ENCODE results near the gene KBTBD4. TPM values are rescaled to one million over a fixed set of nuclear protein-coding genes. Genes with fewer than 3 reads are reported as not detected.

Gene KBTBD4
- total RNA-seq, 1 experiment from 2014 or later, result 12.3 TPM

- no peak for ATAC-seq
Measured at GRCh38 chr11:47587723-47588326, 9.1 kb upstream of the KBTBD4 start.

DNA sequence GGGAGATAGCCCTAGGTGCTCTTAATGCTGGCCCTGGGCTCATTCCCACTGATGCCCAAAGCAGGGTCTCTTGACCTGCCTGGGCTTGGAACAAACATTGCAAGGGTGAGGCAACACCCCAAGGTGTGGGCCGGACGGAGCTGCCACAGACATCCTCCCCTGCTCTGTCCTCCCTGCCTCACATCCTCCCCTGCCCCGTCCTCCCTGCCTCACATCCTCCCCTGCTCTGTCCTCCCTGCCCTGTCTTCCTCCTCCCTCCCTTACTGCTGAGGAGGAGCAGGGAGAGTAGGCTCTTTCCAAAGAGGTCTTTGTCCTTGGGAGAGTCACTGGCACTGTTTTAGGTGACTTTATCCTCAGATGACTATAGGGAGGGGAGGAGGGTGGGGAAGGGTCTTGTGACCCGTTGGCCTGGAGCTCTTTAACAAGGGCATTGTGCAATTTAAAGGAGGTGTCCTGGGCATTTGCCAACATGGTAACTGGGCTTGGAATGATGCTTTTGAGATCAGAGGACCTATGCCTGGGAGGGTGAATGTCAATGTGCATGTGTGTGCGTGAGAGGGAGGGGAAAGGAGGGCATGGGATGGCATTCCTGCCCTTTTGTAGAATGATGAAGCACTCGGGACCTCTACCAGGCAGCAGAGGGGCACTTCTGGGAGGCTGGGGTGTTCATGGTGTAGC lies 8.4 kb upstream of the KBTBD4 start:
- no peak for TF ChIP-seq ZNF263 (CRISPR knock-in tag; IDR thresholded peaks at IDR 0.05; ENCODE audit: low read depth)
- TF ChIP-seq ZNF281 (CRISPR knock-in tag; IDR thresholded peaks at IDR 0.05), result no peak
- TF ChIP-seq ZNF121 (CRISPR knock-in tag; IDR thresholded peaks at IDR 0.05), result no peak
- TF ChIP-seq, protein P1, sequence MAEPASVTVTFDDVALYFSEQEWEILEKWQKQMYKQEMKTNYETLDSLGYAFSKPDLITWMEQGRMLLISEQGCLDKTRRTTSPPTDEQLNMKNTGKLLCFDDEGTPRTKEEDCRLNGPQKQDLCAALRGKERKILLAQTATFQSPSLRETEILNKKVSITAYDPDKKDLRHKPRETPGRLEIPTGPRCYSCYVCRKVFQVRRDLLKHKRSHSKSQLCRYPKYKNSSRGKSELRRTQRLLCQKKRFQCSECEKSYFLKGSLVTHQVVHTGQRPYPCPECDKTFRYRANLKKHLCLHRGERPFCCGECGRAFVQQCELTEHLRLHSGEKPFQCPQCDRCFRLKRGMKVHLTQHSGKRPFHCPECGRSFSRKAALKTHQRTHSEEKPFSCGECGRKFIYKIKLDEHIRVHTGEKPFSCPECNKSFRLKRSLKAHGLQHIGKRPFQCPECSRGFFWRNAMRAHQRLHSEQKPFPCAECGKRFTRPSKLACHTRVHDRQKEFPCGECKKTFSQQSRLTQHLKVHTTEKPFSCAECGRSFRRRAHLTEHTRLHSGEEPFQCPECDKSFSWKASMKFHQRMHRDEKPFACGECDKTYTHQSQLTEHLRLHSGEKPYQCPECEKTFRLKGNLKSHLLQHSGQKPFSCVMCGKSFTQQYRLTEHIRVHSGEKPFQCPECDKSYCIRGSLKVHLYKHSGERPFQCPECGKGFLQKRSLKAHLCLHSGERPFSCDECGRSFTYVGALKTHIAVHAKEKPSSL (CRISPR knock-in tag; conservative IDR thresholded peaks at IDR 0.05), result no peak
- TF ChIP-seq MYBL2 (CRISPR knock-in tag; IDR thresholded peaks at IDR 0.05), result no peak
- TF ChIP-seq MXD4 (CRISPR knock-in tag; IDR thresholded peaks at IDR 0.05; ENCODE audit: borderline replicate concordance), result no peak
- no peak for TF ChIP-seq FOXP4 (CRISPR knock-in tag; IDR thresholded peaks at IDR 0.05)
- TF ChIP-seq, protein P2, sequence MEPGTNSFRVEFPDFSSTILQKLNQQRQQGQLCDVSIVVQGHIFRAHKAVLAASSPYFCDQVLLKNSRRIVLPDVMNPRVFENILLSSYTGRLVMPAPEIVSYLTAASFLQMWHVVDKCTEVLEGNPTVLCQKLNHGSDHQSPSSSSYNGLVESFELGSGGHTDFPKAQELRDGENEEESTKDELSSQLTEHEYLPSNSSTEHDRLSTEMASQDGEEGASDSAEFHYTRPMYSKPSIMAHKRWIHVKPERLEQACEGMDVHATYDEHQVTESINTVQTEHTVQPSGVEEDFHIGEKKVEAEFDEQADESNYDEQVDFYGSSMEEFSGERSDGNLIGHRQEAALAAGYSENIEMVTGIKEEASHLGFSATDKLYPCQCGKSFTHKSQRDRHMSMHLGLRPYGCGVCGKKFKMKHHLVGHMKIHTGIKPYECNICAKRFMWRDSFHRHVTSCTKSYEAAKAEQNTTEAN (CRISPR knock-in tag; IDR thresholded peaks at IDR 0.05), result no peak
- no peak for TF ChIP-seq SMAD4 (CRISPR knock-in tag; IDR thresholded peaks at IDR 0.05)
- TF ChIP-seq SOX15 (CRISPR knock-in tag; IDR thresholded peaks at IDR 0.05), result no peak
- ATAC-seq, result no peak
- peaks cover 29% of the 10 kb centered on the region for H3K27me3 Mint-ChIP-seq (ENCODE audit: low read depth)
- ChIA-PET CTCF (interaction anchor here (0.5 to 1.0 kb wide), 2 partner anchors 34 to 45 kb away, joined by 4 to 6 read pairs; no protein-coding TSS in a partner anchor), POLR2A (no interaction called here)
- H3K27ac Mint-ChIP-seq, result no peak overlapping the region; the same call in 1 of the 2 replicates
- H3K4me3 Mint-ChIP-seq, result no peak overlapping the region
- peaks cover 9% of the 10 kb centered on the region for H3K4me1 Mint-ChIP-seq
- H3K9me3 Mint-ChIP-seq, result no peaks in the 10 kb centered on the region
- peaks cover 28% of the 10 kb centered on the region for H3K36me3 Mint-ChIP-seq
- no peak for DNase-seq (ENCODE audit: low spot score)

More at GRCh38 chr11:47587723-47588326, 9.1 kb upstream of the KBTBD4 start:
- Mint-ChIP-seq H3K9me3 (no peaks in the 10 kb centered on the region), H3K4me3 (no peak overlapping the region), H3K36me3 (peaks cover 22% of the 10 kb centered on the region), H3K27ac (no peak overlapping the region), H3K4me1 (peaks cover 14% of the 10 kb centered on the region), H3K27me3 (ENCODE audit: low read depth) (peaks cover 36% of the 10 kb centered on the region)
- DNase-seq (ENCODE audit: low spot score), result no peak
- CTCF ChIA-PET, result interaction anchor here (0.5 to 1.0 kb wide), 2 partner anchors 35 to 45 kb away, joined by 4 to 6 read pairs; no protein-coding TSS in a partner anchor
- POLR2A ChIA-PET, result no interaction called here
- TF ChIP-seq ZSCAN18 (CRISPR knock-in tag; IDR thresholded peaks at IDR 0.05) (no peak), ZNF416 (CRISPR knock-in tag; IDR thresholded peaks at IDR 0.05) (no peak), SMAD3 (CRISPR knock-in tag; IDR thresholded peaks at IDR 0.05; ENCODE audit: borderline replicate concordance) (no peak), ETV6 (CRISPR knock-in tag; IDR thresholded peaks at IDR 0.05) (no peak)

All from WTC11 (cell line).